ENCODE results near the gene MAP3K14. TPM values are rescaled to one million over a fixed set of nuclear protein-coding genes. Genes with fewer than 3 reads are reported as not detected.

The MAP3K14 gene
- total and polyA plus RNA-seq, 2 experiments from 2014 or later, result 1.3 to 2.9 TPM

- peak in 1 of 2 donors; percentile 93 for DNase-seq (ENCODE audit: low read depth in 1 of 2, low spot score in 1 of 2)
- Histone ChIP-seq H3K36me3 (no peaks in the 10 kb centered on the region), H3K27me3 (no peaks in the 10 kb centered on the region), H3K4me1 (ENCODE audit: low read depth) (peaks cover 51% of the 10 kb centered on the region), H3K27ac (peak overlapping the region; percentile 74), H3K4me3 (no peak overlapping the region), H3K9me3 (ENCODE audit: low read depth) (no peaks in the 10 kb centered on the region)
- no peak for TF ChIP-seq CTCF (IDR thresholded peaks at IDR 0.05; ENCODE audit: low read depth, low read length)
Measured at GRCh38 chr17:45294506-45294905, 22.3 kb downstream of the MAP3K14 start.

- H3K9me3 ChIP-seq (ENCODE audit: low read depth), result no peaks in the 10 kb centered on the region
- H3K27me3 ChIP-seq, result no peaks in the 10 kb centered on the region
- H3K4me1 ChIP-seq (ENCODE audit: low read depth), result peaks cover 55% of the 10 kb centered on the region
- no peak for TF ChIP-seq CTCF (IDR thresholded peaks at IDR 0.05; ENCODE audit: low read depth, low read length)
- no peak overlapping the region for H3K4me3 ChIP-seq
- H3K27ac ChIP-seq, result peak overlapping the region; percentile 74
- DNase-seq (ENCODE audit: low read depth in 1 of 2, low spot score in 1 of 2), result peak; percentile 68 to 90
- H3K36me3 ChIP-seq, result no peaks in the 10 kb centered on the region
Measured at GRCh38 chr17:45293413-45294211, 23.2 kb downstream of the MAP3K14 start.

GRCh38 chr17:45292696-45293412 lies 24.0 kb downstream of the MAP3K14 start:
- no peaks in the 10 kb centered on the region for H3K27me3 ChIP-seq
- no peaks in the 10 kb centered on the region for H3K36me3 ChIP-seq
- DNase-seq (ENCODE audit: low read depth in 1 of 2, low spot score in 1 of 2), result no peak
- no peak for TF ChIP-seq CTCF (IDR thresholded peaks at IDR 0.05; ENCODE audit: low read depth, low read length)
- H3K9me3 ChIP-seq (ENCODE audit: low read depth), result no peaks in the 10 kb centered on the region
- H3K27ac ChIP-seq, result peak overlapping the region; percentile 74
- no peak overlapping the region for H3K4me3 ChIP-seq
- peaks cover 61% of the 10 kb centered on the region for H3K4me1 ChIP-seq (ENCODE audit: low read depth)

GRCh38 chr17:45291171-45291805 lies 25.5 kb downstream of the MAP3K14 start:
- no peak for DNase-seq (ENCODE audit: low read depth in 1 of 2, low spot score in 1 of 2)
- Histone ChIP-seq H3K27ac (no peak overlapping the region), H3K27me3 (no peaks in the 10 kb centered on the region), H3K9me3 (ENCODE audit: low read depth) (no peaks in the 10 kb centered on the region), H3K4me3 (no peak overlapping the region), H3K4me1 (ENCODE audit: low read depth) (peaks cover 61% of the 10 kb centered on the region), H3K36me3 (no peaks in the 10 kb centered on the region)
- TF ChIP-seq CTCF (IDR thresholded peaks at IDR 0.05; ENCODE audit: low read depth, low read length), result no peak

- Histone ChIP-seq H3K27ac (no peak overlapping the region), H3K9me3 (ENCODE audit: low read depth) (no peaks in the 10 kb centered on the region), H3K36me3 (no peaks in the 10 kb centered on the region), H3K27me3 (no peaks in the 10 kb centered on the region), H3K4me1 (ENCODE audit: low read depth) (peaks cover 54% of the 10 kb centered on the region), H3K4me3 (no peak overlapping the region)
- no peak for TF ChIP-seq CTCF (IDR thresholded peaks at IDR 0.05; ENCODE audit: low read depth, low read length)
- no peak for DNase-seq (ENCODE audit: low read depth in 1 of 2, low spot score in 1 of 2)
Measured at GRCh38 chr17:45290269-45290765, 26.5 kb downstream of the MAP3K14 start.

All from cardiac muscle cell (in vitro differentiated cells and primary cell).